ENCODE data around the gene KLF2. TPM values are rescaled to one million over a fixed set of nuclear protein-coding genes. Genes with fewer than 3 reads are reported as not detected.
"Not testable (repeated sequence)": the region's sequence is repeated elsewhere in the genome, so short reads cannot be mapped to it uniquely, and the experiment has no call there.

Gene KLF2
- total RNA-seq, 2 experiments from 2014 or later = 0.46 to 0.84 TPM

GRCh38 chr19:16330806-16331690 is 6.4 kb downstream of the KLF2 start:
- CTCF ChIA-PET = interaction anchor here (0.7 to 4.3 kb wide), 9 partner anchors 10 to 145 kb away, joined by 3 to 48 read pairs (median 5); partner anchors contain the start of gene FAM32A
- POLR2A ChIA-PET = interaction anchor here (0.5 to 1.8 kb wide), 4 partner anchors 8 to 84 kb away, joined by 4 to 12 read pairs (median 6); no protein-coding TSS in a partner anchor

- CTCF ChIA-PET = no interaction called here
- POLR2A ChIA-PET = no interaction called here
These were observed 8.5 kb downstream of the KLF2 start for GRCh38 chr19:16333001-16333586.

- POLR2A ChIA-PET = interaction anchor here (0.7 kb wide), 1 partner anchor 197 kb away, joined by 5 read pairs; no protein-coding TSS in a partner anchor
These were observed 9.8 kb downstream of the KLF2 start for GRCh38 chr19:16334411-16334810.

GRCh38 chr19:16335226-16335625 is 10.6 kb downstream of the KLF2 start:
- ChIA-PET POLR2A (interaction anchor here (0.5 kb wide), 1 partner anchor 13 kb away, joined by 3 read pairs; no protein-coding TSS in a partner anchor), CTCF (no interaction called here)

More at GRCh38 chr19:16334411-16334810, 9.8 kb downstream of the KLF2 start:
- CTCF ChIA-PET = interaction anchor here (0.7 to 1.0 kb wide), 2 partner anchors 32 to 1831 kb away, joined by 3 read pairs; no protein-coding TSS in a partner anchor

- ChIA-PET CTCF (no interaction called here), POLR2A (no interaction called here)
These were observed 11.9 kb downstream of the KLF2 start for GRCh38 chr19:16336571-16336970.

- ChIA-PET CTCF (interaction anchor here (0.6 to 6.4 kb wide), 6 partner anchors 9 to 92 kb away, joined by 3 to 48 read pairs (median 5); no protein-coding TSS in a partner anchor), POLR2A (interaction anchor here (0.5 to 2.3 kb wide), 7 partner anchors 7 to 248 kb away, joined by 3 to 12 read pairs (median 5); partner anchors contain the start of gene KLF2)
These were observed 13.3 kb downstream of the KLF2 start for GRCh38 chr19:16337809-16338469.

- CTCF ChIA-PET = interaction anchor here (0.9 to 6.4 kb wide), 8 partner anchors 9 to 92 kb away, joined by 3 to 48 read pairs (median 4); no protein-coding TSS in a partner anchor
- POLR2A ChIA-PET = interaction anchor here (0.5 to 2.3 kb wide), 7 partner anchors 8 to 249 kb away, joined by 3 to 12 read pairs (median 9); partner anchors contain the start of gene KLF2
These were observed 14.1 kb downstream of the KLF2 start for GRCh38 chr19:16338470-16339360.

- ChIA-PET CTCF (interaction anchor here (0.9 to 6.4 kb wide), 7 partner anchors 10 to 93 kb away, joined by 3 to 48 read pairs (median 4); no protein-coding TSS in a partner anchor), POLR2A (interaction anchor here (0.5 to 2.3 kb wide), 7 partner anchors 9 to 91 kb away, joined by 3 to 12 read pairs (median 9); partner anchors contain the start of gene KLF2)
These were observed 14.7 kb downstream of the KLF2 start for GRCh38 chr19:16339361-16339725.

- CTCF ChIA-PET = interaction anchor here (6.4 kb wide), 1 partner anchor 11 kb away, joined by 48 read pairs; no protein-coding TSS in a partner anchor
- POLR2A ChIA-PET = interaction anchor here (0.5 to 1.5 kb wide), 2 partner anchors 31 to 92 kb away, joined by 3 to 9 read pairs; no protein-coding TSS in a partner anchor
These were observed 15.5 kb downstream of the KLF2 start for GRCh38 chr19:16340092-16340491.

GRCh38 chr19:16340654-16341053 is 16.0 kb downstream of the KLF2 start:
- ChIA-PET CTCF (interaction anchor here (6.4 kb wide), 1 partner anchor 11 kb away, joined by 48 read pairs; no protein-coding TSS in a partner anchor), POLR2A (no interaction called here)

GRCh38 chr19:16342002-16342715 is 17.5 kb downstream of the KLF2 start:
- POLR2A ChIA-PET = interaction anchor here (0.7 to 1.7 kb wide), 4 partner anchors 11 to 25 kb away, joined by 3 to 9 read pairs (median 7); no protein-coding TSS in a partner anchor

GRCh38 chr19:16343156-16343555 is 18.5 kb downstream of the KLF2 start:
- POLR2A ChIA-PET = interaction anchor here (1.2 to 1.7 kb wide), 2 partner anchors 15 to 24 kb away, joined by 3 to 9 read pairs; no protein-coding TSS in a partner anchor

More at GRCh38 chr19:16342002-16342715, 17.5 kb downstream of the KLF2 start:
- CTCF ChIA-PET = interaction anchor here (0.7 to 6.4 kb wide), 6 partner anchors 13 to 749 kb away, joined by 3 to 48 read pairs (median 3); no protein-coding TSS in a partner anchor

GRCh38 chr19:16345457-16345856 is 20.8 kb downstream of the KLF2 start:
- ChIA-PET CTCF (interaction anchor here (0.9 to 1.1 kb wide), 2 partner anchors 82 to 97 kb away, joined by 3 to 5 read pairs; no protein-coding TSS in a partner anchor), POLR2A (no interaction called here)

More at GRCh38 chr19:16343156-16343555, 18.5 kb downstream of the KLF2 start:
- CTCF ChIA-PET = interaction anchor here (0.8 to 6.4 kb wide), 5 partner anchors 14 to 40 kb away, joined by 3 to 48 read pairs (median 3); no protein-coding TSS in a partner anchor

GRCh38 chr19:16347099-16347498 is 22.5 kb downstream of the KLF2 start:
- POLR2A ChIA-PET = not testable (repeated sequence)
- CTCF ChIA-PET = interaction anchor here (1.0 kb wide), 1 partner anchor 29 kb away, joined by 3 read pairs; no protein-coding TSS in a partner anchor

- POLR2A ChIA-PET = interaction anchor here (0.6 kb wide), 1 partner anchor 252 kb away, joined by 6 read pairs; no protein-coding TSS in a partner anchor
- CTCF ChIA-PET = interaction anchor here (0.5 to 0.6 kb wide), 2 partner anchors 35 to 1256 kb away, joined by 3 read pairs; no protein-coding TSS in a partner anchor
These were observed 23.1 kb downstream of the KLF2 start for GRCh38 chr19:16347706-16348105.

- ChIA-PET POLR2A (no interaction called here), CTCF (no interaction called here)
These were observed 25.0 kb downstream of the KLF2 start for GRCh38 chr19:16349551-16350152.

Measured in activated CD8-positive, alpha-beta memory T cell treated with anti-CD3 and anti-CD28 coated beads for 36 hours (primary cell).